Melanocyte of skin (primary cell): ENCODE measurements around the gene ERMP1. TPM values are rescaled to one million over a fixed set of nuclear protein-coding genes. Genes with fewer than 3 reads are reported as not detected.

Experiments
- total RNA-seq, 2 donors: library from RNA; depleted of rRNA; stranded (reverse); fragments of >200 nt; gene quantifications; 2 replicates each; pipeline ENCODE4 v1.2.3, GENCODE V29; 2012

Gene ERMP1, protein sequence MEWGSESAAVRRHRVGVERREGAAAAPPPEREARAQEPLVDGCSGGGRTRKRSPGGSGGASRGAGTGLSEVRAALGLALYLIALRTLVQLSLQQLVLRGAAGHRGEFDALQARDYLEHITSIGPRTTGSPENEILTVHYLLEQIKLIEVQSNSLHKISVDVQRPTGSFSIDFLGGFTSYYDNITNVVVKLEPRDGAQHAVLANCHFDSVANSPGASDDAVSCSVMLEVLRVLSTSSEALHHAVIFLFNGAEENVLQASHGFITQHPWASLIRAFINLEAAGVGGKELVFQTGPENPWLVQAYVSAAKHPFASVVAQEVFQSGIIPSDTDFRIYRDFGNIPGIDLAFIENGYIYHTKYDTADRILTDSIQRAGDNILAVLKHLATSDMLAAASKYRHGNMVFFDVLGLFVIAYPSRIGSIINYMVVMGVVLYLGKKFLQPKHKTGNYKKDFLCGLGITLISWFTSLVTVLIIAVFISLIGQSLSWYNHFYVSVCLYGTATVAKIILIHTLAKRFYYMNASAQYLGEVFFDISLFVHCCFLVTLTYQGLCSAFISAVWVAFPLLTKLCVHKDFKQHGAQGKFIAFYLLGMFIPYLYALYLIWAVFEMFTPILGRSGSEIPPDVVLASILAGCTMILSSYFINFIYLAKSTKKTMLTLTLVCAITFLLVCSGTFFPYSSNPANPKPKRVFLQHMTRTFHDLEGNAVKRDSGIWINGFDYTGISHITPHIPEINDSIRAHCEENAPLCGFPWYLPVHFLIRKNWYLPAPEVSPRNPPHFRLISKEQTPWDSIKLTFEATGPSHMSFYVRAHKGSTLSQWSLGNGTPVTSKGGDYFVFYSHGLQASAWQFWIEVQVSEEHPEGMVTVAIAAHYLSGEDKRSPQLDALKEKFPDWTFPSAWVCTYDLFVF
- 10 to 100 TPM in 1 of 2 donors, 1 to 10 TPM in 1; 8.9 to 13.0 TPM for total RNA-seq

DNA sequence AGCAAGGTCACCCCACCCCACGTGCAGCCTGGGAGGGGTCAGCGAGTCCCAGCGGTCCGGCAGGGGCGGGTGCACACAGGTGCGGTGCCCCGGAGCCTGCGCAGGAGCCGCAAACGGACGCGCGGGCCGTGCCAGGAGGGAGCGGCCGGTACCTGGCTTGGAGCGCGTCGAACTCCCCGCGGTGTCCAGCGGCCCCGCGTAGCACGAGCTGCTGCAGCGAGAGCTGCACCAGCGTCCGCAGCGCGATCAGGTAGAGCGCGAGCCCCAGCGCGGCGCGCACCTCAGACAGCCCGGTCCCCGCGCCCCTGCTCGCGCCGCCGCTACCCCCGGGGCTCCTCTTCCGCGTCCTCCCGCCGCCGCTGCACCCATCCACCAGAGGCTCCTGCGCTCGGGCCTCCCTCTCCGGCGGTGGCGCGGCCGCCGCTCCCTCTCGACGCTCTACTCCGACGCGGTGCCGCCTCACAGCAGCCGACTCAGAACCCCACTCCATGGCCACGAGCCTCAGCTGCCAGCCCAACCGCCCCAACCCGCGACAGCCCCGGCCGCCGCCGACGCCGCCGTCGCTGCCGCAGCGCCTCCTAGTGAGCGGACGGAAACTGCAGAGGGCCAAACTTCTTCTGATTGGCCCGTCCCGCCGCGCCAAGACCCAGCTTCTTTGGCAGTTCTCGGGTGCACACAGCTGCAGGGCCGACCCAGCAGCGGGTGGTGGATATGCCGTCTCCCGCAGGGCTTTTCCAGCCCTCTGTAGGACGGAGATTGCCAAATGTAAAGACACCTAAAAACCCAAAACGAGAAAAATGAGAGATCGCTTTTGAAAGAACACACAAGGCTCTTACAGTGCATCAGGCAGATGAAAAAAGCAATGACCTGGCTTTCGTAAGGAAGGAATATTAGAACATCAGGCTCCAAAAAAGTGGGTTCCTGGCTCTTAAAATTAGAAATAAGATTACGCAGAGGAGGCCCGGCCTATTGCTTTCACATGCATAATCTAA lies at the start of gene ERMP1:
ERMP1 (minus strand) TSS at position 580 of the 992 bp plus-strand sequence; CDS start at position 490, 90 bp downstream.

Other genes with a start within 250 kb of the ERMP1 start
- 10 to 100 TPM; 27.5 to 40.3 TPM for gene RIC1, start 204.0 kb downstream of the ERMP1 start, total RNA-seq
- gene MLANA, start 57.8 kb upstream of the ERMP1 start, total RNA-seq: 1,000 to 10,000 TPM in 1 of 2 donors, 100 to 1,000 TPM in 1; 969 to 1,023 TPM
- gene RANBP6, start 182.5 kb upstream of the ERMP1 start, total RNA-seq: 10 to 100 TPM; 19.6 to 26.0 TPM